CD4-positive, alpha-beta T cell treated with Interferon gamma for 1 hour (primary cell): ENCODE results near the gene ERFL.
"Not testable (repeated sequence)": the region's sequence is repeated elsewhere in the genome, so short reads cannot be mapped to it uniquely, and the experiment has no call there.

ENCODE experiments used
- DNase-seq: peaks from one replicate; pipeline ENCODE4 v3.0.0-alpha.2; 2020

Gene ERFL

DNA sequence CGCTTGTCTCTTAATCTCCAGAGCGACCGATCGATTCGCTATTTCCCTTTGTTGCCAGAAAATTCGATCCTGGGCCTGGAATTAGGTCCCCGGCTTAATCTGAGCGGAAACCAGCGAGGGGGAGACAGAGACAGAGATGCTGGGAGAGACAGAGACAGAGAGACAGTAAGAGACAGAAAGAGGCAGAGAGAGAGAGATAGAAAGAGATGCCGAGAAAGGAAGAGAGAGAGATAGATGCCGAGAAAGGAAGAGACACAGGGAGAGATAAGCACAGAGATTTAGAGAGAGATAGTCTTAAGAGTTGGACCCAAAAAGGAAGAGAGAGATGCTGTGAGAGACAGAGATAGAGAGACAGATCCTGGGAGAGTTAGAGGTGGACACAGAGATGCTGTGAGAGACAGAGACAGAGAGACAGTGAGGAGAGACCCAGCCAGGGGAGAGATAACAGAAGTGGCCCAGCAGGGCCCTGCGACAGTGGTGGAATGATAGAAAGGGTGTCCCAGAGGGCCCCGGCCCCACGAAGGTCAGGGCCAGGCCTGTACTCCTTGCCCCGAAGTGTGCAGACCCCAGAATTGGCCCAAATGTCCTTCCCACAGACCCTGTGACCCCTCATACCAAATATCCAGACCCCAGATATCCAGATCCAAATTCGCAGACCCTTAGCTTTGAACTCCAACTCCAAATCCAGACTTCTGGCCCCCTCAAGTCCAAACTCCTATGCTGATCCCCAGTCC is 1.3 kb downstream of the ERFL start:
- DNase-seq = no peak

DNA sequence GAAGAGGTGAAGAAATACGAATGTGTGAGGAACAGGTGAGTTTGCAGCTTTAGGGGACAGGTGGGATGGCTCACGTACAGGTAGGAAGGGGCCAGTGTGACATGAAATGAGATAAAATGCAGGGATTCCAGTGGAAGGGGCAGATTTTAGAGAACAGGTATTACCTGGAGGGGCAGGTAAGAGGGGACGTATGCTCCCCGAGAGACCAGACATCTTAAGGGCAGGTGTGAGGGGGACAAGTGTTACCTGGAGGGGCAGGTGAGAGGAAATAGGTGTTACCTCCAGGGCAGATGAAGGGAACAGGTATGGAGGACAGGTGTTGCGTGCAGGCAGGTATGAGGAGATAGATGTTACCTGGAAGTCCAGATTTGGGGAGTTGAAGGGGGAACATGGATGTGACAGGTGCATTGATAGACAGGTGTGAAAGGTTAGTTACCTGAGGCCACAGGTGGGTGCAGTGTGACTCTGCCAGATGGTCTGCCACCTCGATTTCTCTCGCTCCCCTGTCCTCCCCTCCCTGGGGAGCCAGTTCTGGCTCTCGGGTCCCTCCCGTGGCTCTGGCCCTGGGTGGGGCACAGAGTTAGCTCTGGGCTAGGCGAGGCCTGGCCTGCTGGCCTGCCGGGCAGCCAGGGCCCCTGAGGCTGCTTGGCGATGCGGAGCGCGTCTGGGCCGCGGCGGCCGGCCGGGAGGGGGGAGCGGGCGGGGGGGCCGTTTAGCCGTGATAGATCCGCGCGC is 2.1 kb downstream of the ERFL start:
- no peak for DNase-seq

- no peak for DNase-seq
Observed at GRCh38 chr19:41925208-41926003, 2.8 kb downstream of the ERFL start.

GRCh38 chr19:41924151-41925145 is 3.8 kb downstream of the ERFL start:
- no peak for DNase-seq

DNA sequence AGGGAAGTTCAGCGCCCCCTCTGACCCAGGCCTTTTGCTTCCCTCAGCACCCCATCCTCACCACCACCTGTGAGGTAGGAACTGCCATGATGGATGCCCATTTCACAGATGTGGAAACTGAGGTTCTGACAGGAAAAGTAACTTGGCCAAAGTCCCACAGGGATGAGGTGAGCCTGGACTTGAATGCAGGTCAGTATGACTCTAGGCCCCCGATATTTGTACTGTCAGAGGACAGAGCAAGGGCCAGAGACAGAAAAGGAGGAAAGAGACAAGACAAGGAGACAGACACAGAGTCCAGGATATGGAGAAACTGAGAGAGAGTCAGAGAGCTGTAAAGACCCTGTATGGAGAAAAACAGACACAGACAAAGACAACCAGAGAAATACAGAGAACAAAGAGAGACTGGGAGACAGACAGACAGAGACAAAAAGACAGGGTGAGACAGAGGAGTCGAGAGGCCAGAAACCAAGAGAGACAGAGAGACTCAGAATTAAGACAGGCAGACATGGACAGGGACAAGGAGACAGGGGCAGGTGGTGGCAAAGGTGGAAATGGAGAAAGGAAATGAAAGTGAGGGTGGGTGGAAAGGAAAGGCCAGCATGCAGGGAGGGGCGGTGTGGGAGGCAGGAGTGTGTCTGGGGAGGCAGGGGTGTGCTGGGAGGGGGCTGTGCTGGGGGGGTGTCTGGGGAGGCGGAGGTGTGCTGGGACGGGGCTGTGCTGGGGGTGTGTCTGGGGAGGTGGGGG is 5.0 kb downstream of the ERFL start:
- no peak for DNase-seq

- no peak for DNase-seq
Observed at GRCh38 chr19:41922585-41922984, 5.7 kb downstream of the ERFL start.

GRCh38 chr19:41921577-41922576 is 6.4 kb downstream of the ERFL start:
- no peak for DNase-seq

- no peak for DNase-seq
Observed at GRCh38 chr19:41920882-41921576, 7.2 kb downstream of the ERFL start.

- no peak for DNase-seq
Observed at GRCh38 chr19:41919948-41920712, 8.1 kb downstream of the ERFL start.

- DNase-seq = no peak
Observed at GRCh38 chr19:41918653-41919244, 9.5 kb downstream of the ERFL start.

DNA sequence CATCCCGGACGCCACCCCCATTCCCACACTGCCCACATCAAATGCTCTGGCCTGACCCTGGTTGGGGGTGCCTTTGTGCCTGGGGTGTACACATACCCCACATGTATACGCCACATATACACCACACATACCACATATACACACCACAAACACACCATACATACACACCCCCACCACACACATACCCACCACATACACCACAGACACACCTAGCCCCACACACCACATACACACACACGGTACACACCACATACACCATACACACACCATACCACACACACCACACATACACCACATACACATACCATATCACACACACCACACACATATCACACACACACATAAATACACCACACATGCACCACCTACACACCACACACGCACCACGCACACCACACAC is 10.2 kb downstream of the ERFL start:
- DNase-seq = no peak

DNA sequence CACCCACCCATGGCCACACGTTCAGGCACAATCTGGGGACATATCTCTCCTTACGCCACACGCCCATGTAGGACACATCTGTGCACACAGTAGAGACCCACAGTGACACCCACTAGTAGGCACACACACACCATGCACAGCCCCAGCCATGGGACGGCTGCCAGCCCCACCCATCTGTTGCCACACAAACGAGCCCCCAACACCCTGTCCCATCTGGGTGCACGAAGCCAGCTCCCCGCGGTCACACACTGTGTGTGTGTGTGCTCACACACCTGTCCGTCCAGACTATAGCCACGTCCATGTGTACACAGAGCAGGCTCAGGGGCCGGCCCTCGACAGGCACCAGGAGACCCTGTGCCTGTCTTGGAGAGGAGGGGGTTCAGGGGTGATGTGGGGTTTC is 10.6 kb downstream of the ERFL start:
- no peak for DNase-seq

DNA sequence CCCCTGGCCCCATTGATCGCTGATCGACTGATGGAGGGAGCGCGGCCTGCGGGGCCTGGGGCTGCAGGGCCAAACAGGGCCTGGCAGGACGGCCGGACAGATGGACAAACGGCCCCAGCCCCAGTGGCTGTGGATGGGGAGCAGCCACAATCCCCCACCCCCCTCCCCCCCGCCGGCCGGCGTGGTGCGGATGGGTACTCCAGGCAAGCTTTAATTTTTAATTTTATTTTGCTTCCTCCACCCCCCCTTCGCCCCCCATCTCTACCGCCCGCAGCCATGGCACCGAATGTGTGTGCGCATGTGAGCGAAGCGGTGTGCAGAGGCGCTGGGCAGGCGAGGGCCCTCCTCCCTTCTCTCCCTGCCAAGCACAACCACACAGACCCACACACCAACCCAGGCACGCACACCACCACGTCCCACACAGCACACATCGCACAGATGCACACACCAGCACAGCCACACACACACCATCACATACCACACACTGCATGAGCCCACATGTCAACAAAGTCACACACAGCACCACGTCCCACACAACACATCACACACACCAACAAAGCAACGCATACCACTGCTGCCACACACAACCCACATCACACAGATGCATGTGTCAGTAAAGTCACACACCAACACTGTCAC is 12.4 kb downstream of the ERFL start:
- no peak for DNase-seq

- no peak for DNase-seq
Observed at GRCh38 chr19:41915021-41915775, 13.1 kb downstream of the ERFL start.

DNA sequence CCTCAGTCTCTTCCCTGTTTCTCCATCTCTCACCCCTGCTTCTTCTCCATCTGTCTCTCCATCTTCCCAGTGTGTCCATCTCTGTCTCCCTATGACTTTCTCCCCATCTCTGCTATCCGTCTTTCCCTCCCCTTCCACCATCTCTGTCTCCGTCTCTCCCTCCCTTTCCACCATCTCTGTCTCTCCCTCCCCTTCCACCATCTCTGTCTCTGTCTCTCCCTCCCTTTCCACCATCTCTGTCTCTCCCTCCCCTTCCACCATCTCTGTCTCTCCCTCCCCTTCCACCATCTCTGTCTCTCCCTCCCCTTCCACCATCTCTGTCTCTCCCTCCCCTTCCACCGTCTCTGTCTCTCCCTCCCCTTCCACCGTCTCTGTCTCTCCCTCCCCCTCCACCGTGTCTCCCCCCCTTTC is 13.8 kb downstream of the ERFL start:
- DNase-seq = not testable (repeated sequence)

GRCh38 chr19:41913538-41914423 is 14.5 kb downstream of the ERFL start:
- DNase-seq = no peak
